Measurements from ENCODE around the gene AGPS. TPM values are rescaled to one million over a fixed set of nuclear protein-coding genes. Genes with fewer than 3 reads are reported as not detected.
"Not testable (repeated sequence)": the region's sequence is repeated elsewhere in the genome, so short reads cannot be mapped to it uniquely, and the experiment has no call there.

The AGPS gene
- total and polyA plus RNA-seq, 8 donors, result 25.0 to 50.2 (median 30.1) TPM

DNA sequence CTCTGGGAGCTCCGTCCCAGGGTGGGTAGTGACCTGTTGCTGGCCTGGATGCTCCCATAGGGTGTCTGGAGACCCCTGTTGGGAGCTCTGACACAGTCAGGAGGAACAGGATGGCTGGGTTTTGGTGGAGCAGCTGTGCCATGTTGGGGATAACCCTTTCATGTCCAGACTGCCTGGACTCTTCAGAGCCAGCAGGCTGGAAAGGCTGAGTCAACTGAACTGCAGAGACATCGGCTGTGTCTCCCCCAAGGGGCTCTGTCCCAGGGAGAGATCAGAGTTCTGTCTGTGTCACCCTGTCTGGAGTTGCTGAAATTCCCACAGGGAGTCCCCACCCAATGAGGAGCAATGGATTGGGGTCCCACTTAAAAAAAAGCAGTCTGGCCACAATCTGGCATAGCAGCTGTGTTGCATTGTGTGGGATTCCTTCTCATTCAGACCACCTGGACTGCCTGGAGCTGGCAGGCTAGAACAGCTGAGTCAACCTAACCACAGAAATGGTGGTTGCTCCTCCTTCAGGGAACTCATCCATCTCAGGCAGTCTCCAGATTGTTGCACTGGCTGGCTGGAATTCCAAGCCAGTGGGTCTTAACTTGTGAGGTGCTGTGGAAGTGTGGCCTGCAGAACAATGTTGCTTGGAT is 37.2 kb downstream of the AGPS start:
- DNase-seq, result peak in 1 of 4 donors; percentile 40
- H3K4me3 ChIP-seq, result no peak overlapping the region
- peaks cover 0 to 49% of the 10 kb centered on the region in 2 donors for H3K9me3 ChIP-seq
- ATAC-seq, result peak; percentile 71
- intact Hi-C loops (cut with DNase I), result no loop called here
- H3K4me1 ChIP-seq, result no peaks in the 10 kb centered on the region
- TF ChIP-seq, protein P1, sequence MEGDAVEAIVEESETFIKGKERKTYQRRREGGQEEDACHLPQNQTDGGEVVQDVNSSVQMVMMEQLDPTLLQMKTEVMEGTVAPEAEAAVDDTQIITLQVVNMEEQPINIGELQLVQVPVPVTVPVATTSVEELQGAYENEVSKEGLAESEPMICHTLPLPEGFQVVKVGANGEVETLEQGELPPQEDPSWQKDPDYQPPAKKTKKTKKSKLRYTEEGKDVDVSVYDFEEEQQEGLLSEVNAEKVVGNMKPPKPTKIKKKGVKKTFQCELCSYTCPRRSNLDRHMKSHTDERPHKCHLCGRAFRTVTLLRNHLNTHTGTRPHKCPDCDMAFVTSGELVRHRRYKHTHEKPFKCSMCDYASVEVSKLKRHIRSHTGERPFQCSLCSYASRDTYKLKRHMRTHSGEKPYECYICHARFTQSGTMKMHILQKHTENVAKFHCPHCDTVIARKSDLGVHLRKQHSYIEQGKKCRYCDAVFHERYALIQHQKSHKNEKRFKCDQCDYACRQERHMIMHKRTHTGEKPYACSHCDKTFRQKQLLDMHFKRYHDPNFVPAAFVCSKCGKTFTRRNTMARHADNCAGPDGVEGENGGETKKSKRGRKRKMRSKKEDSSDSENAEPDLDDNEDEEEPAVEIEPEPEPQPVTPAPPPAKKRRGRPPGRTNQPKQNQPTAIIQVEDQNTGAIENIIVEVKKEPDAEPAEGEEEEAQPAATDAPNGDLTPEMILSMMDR (IDR thresholded peaks at IDR 0.05), result no peak
- H3K36me3 ChIP-seq, result peaks cover 0 to 23% of the 10 kb centered on the region in 2 donors
- H3K27ac ChIP-seq, result no peak overlapping the region
- no peaks in the 10 kb centered on the region for H3K27me3 ChIP-seq

DNA sequence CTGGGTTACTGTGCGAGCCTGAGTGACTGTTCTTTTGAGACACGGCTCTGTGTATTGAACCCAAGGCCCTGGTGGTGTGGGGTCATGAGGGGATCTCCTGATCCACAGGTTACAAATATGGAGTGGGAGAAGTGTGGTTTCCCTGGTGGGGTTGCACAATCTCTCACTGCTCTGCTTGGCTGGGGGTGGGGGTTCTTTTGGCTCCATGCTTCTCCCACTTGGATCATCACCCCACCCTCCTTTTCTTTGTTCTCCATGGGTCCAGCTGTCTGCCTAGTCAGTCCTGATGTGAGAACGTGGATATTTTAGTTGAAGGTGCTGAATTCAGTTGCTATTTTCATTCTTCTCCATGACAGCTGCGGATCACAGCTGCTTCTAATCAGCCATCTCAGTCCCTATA is 37.8 kb downstream of the AGPS start:
- Histone ChIP-seq H3K4me1 (no peaks in the 10 kb centered on the region), H3K36me3 (peaks cover 0 to 23% of the 10 kb centered on the region in 2 donors), H3K4me3 (no peak overlapping the region), H3K27ac (no peak overlapping the region), H3K9me3 (peaks cover 0 to 49% of the 10 kb centered on the region in 2 donors), H3K27me3 (no peaks in the 10 kb centered on the region)
- no peak for ATAC-seq
- TF ChIP-seq, protein P1 (IDR thresholded peaks at IDR 0.05), result no peak
- intact Hi-C loops (cut with DNase I), result no loop called here
- no peak for DNase-seq

DNA sequence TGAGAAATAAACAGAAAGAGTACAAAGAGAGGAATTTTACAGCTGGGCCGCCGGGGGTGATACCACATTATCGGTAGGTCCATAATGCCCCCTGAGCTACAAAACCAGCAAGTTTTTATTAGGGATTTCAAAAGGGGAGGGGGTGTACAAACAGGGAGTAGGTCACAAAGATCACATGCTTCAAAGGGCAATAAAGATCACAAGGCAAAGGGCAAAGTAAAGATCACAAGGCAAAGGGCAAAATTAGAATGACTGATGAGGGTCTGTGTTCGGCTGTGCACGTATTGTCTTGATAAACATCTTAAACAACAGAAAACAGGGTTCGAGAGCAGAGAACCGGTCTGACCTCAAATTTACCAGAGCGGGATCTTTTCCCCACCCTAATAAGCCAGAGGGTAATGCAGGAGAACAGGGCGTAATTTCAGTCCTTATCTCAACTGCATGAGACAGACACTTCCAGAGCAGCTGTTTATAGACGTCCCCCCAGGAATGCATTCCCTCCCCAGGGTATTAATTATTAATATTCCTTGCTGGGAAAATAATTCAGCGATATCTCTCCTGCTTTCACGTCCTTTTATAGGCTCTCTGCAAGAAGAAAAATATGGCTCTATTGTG is 38.6 kb downstream of the AGPS start:
- DNase-seq; intact Hi-C loops (cut with DNase I); H3K4me1 ChIP-seq; ATAC-seq; H3K4me3 ChIP-seq; H3K27me3 ChIP-seq; H3K27ac ChIP-seq: not testable (repeated sequence)
- Histone ChIP-seq H3K9me3 (peaks cover 0 to 49% of the 10 kb centered on the region in 2 donors), H3K36me3 (peaks cover 0 to 23% of the 10 kb centered on the region in 2 donors)

DNA sequence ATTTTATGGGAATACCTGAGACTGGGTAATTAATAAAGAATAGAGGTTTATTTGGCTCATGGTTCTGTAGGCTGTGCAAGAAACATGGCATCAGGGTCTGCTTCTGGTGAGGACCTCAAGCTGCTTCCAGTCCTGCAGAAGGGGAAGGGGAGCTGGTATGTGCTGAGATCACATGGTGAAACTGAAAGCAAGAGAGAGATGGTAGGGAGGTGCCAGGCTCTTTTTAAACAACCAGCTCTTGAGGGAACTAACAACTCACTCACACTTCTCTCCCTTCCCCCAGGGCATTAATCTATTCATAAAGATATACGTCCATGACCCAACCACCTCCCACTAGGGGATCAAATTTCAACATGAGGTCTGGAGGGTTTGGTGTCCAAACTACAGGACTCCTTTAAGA is 40.1 kb downstream of the AGPS start:
- DNase-seq (no peak), ATAC-seq (no peak)
- no peak overlapping the region for H3K4me3 ChIP-seq
- no peaks in the 10 kb centered on the region for H3K27me3 ChIP-seq
- TF ChIP-seq, protein P1 (IDR thresholded peaks at IDR 0.05), result no peak
- H3K27ac ChIP-seq, result no peak overlapping the region
- intact Hi-C loops (cut with DNase I), result no loop called here
- H3K4me1 ChIP-seq, result no peaks in the 10 kb centered on the region
- H3K9me3 ChIP-seq, result peaks cover 0 to 43% of the 10 kb centered on the region in 2 donors
- H3K36me3 ChIP-seq, result peaks cover 0 to 23% of the 10 kb centered on the region in 2 donors

DNA sequence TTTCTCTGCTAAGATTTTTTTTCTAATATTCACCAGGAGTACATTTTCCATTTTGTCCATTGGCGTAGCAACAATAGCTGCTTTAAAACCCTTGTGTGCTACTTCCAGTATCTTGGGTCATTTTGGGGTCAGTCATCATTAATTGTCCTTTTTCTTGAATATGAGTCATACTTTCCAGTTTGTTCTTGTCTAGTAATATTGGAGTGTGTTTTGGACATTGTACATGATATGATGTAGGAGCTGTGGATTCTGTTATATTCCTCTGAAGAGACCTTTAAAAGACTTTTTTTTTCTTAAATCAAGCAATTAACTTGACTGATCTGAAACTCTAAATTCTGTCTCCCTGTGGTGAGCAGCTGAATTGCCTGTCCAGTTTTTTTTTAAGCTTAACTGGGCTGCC is 40.8 kb downstream of the AGPS start:
- peaks cover 0 to 24% of the 10 kb centered on the region in 2 donors for H3K36me3 ChIP-seq
- H3K27ac ChIP-seq, result no peak overlapping the region
- DNase-seq, result no peak
- no peaks in the 10 kb centered on the region for H3K4me1 ChIP-seq
- H3K27me3 ChIP-seq, result no peaks in the 10 kb centered on the region
- peaks cover 0 to 41% of the 10 kb centered on the region in 2 donors for H3K9me3 ChIP-seq
- TF ChIP-seq, protein P1 (IDR thresholded peaks at IDR 0.05), result no peak
- H3K4me3 ChIP-seq, result no peak overlapping the region
- intact Hi-C loops (cut with DNase I), result no loop called here
- no peak for ATAC-seq

Data from left lung (tissue), 10 donors.